Measurements from ENCODE around the gene MED12L.

- TF ChIP-seq EZH2phosphoT487 (IDR thresholded peaks at IDR 0.05; ENCODE audit: low read depth, severe bottlenecking, unreplicated experiment) (no peak), EZH2 (IDR thresholded peaks at IDR 0.05; ENCODE audit: borderline replicate concordance) (no peak), CTCF (IDR thresholded peaks at IDR 0.05; ENCODE audit: poor library complexity) (no peak)
Measured at GRCh38 chr3:151236736-151237135, 151.3 kb downstream of the MED12L start.
